HepG2 (cell line): Measurements from ENCODE around the gene PTCD1. TPM values are rescaled to one million over a fixed set of nuclear protein-coding genes. Genes with fewer than 3 reads are reported as not detected.
A peak's percentile ranks its signal among the peaks of the same experiment; 100 is the strongest.

Experiments
- CBX2 ChIP-seq, 2 experiments: fragments of 200-600 bp in 1 of 2; sonication (generic); formaldehyde crosslinking in 1 of 2; IDR thresholded peaks; 2 replicates each; pipeline versions ENCODE4 v1.7.0 to v1.8.1; 2018 to 2022; ENCODE audit warnings: low read depth in 2 of 2, low read length in 1 of 2, mild to moderate bottlenecking in 1 of 2, missing genetic modification reagents in 1 of 2
- ETV6 ChIP-seq: sonication (generic); formaldehyde crosslinking; conservative IDR thresholded peaks from 2 replicates; pipeline ENCODE4 v1.4.0; 2020; ENCODE audit warnings: missing genetic modification reagents
- EZH2 ChIP-seq: conservative IDR thresholded peaks from 2 replicates; pipeline ENCODE4 v1.6.1; 2012; ENCODE audit warnings: mild to moderate bottlenecking, low read depth, low read length, moderate library complexity
- GTF2F1 ChIP-seq: fragments of 150-350 bp; IDR thresholded peaks from 2 replicates; pipeline ENCODE4 v1.6.1; 2014; ENCODE audit warnings: low read length
- ISX ChIP-seq: sonication (generic); formaldehyde crosslinking; conservative IDR thresholded peaks from 2 replicates; pipeline ENCODE4 v1.5.0; 2020; ENCODE audit warnings: missing genetic modification reagents
- ONECUT2 ChIP-seq: sonication (generic); formaldehyde crosslinking; IDR thresholded peaks from 2 replicates; pipeline ENCODE4 v1.4.0; 2020; ENCODE audit warnings: missing genetic modification reagents
- PCBP1 ChIP-seq: fragments of 200-400 bp; formaldehyde crosslinking; IDR thresholded peaks from 2 replicates; pipeline ENCODE4 v1.6.1; 2017; ENCODE audit warnings: mild to moderate bottlenecking, low read depth, low read length, borderline replicate concordance
- RBAK ChIP-seq: sonication (generic); formaldehyde crosslinking; IDR thresholded peaks from 2 replicates; pipeline ENCODE4 v1.5.1; 2020; ENCODE audit warnings: mild to moderate bottlenecking, missing genetic modification reagents
- RELA ChIP-seq: sonication (generic); formaldehyde crosslinking; IDR thresholded peaks from 2 replicates; pipeline ENCODE4 v1.4.0; 2020; ENCODE audit warnings: missing genetic modification reagents
- RNF2 ChIP-seq: fragments of 450-650 bp; conservative IDR thresholded peaks from 2 replicates; pipeline ENCODE4 v1.6.1; 2016; ENCODE audit warnings: low read depth
- SMAD3 ChIP-seq: sonication (generic); formaldehyde crosslinking; IDR thresholded peaks from 2 replicates; pipeline ENCODE4 v1.4.0; 2020; ENCODE audit warnings: missing genetic modification reagents
- SUZ12 ChIP-seq: fragments of 150-350 bp; IDR thresholded peaks from 2 replicates; pipeline ENCODE4 v1.6.1; 2014; ENCODE audit warnings: low read depth, low read length
- TBX3 ChIP-seq: fragments of 450-650 bp; IDR thresholded peaks from 2 replicates; pipeline ENCODE4 v1.6.1; 2017; ENCODE audit warnings: antibody characterized with exemption, mild to moderate bottlenecking, inconsistent platforms, borderline replicate concordance
- TGIF2 ChIP-seq: IDR thresholded peaks from 2 replicates; pipeline ENCODE4 v1.6.1; 2016; ENCODE audit warnings: control low read depth, missing compliant biosample characterization
- ZBTB21 ChIP-seq: sonication (generic); formaldehyde crosslinking; IDR thresholded peaks from 2 replicates; pipeline ENCODE4 v1.4.0; 2020; ENCODE audit warnings: missing genetic modification reagents
- ZBTB34 ChIP-seq: sonication (generic); formaldehyde crosslinking; IDR thresholded peaks from 2 replicates; pipeline ENCODE4 v1.8.0; 2022; ENCODE audit warnings: mild to moderate bottlenecking, missing genetic modification reagents
- ZBTB39 ChIP-seq: sonication (generic); formaldehyde crosslinking; IDR thresholded peaks from 2 replicates; pipeline ENCODE4 v1.5.0; 2020; ENCODE audit warnings: missing genetic modification reagents
- ZIK1 ChIP-seq: sonication (generic); formaldehyde crosslinking; IDR thresholded peaks from 2 replicates; pipeline ENCODE4 v1.5.0; 2020; ENCODE audit warnings: mild to moderate bottlenecking, low read depth, missing genetic modification reagents, borderline replicate concordance
- ZMYM4 ChIP-seq: sonication (generic); formaldehyde crosslinking; IDR thresholded peaks from 2 replicates; pipeline ENCODE4 v1.8.1; 2023; ENCODE audit warnings: mild to moderate bottlenecking, missing genetic modification reagents
- ZNF354B ChIP-seq: sonication (generic); formaldehyde crosslinking; IDR thresholded peaks from 2 replicates; pipeline ENCODE4 v1.8.0; 2022; ENCODE audit warnings: mild to moderate bottlenecking, missing genetic modification reagents
- ZNF619 ChIP-seq: sonication (generic); formaldehyde crosslinking; IDR thresholded peaks from 2 replicates; pipeline ENCODE4 v1.4.0; 2020; ENCODE audit warnings: mild to moderate bottlenecking, missing genetic modification reagents
- ZNF691 ChIP-seq: sonication (generic); formaldehyde crosslinking; IDR thresholded peaks from 2 replicates; pipeline ENCODE4 v1.4.0; 2020; ENCODE audit warnings: missing genetic modification reagents, low read depth, mild to moderate bottlenecking, borderline replicate concordance
- polyA plus RNA-seq, 8 experiments: library from polyadenylated mRNA; depleted of rRNA in 3 of 8; stranded (reverse) in 7 of 8; unstranded in 1 of 8; fragments of >200 nt; fragmentation: Illumina TruSeq in 4 of 8; extraction: Trizol in 4 of 8; gene quantifications; 2 replicates each; pipeline versions ENCODE4 v1.2.1 to v1.2.3, GENCODE V29; 2011 to 2016; ENCODE audit warnings: low read depth in 4 of 8, missing spikeins in 1 of 8, mixed read lengths in 1 of 8; ENCODE audit not compliant: insufficient read depth in 1 of 8
- total RNA-seq, 5 experiments: library from RNA; depleted of rRNA; stranded (reverse); fragments of >200 nt; fragmentation: Illumina TruSeq; extraction: Trizol; gene quantifications; 2 replicates each; pipeline ENCODE4 v1.2.3, GENCODE V29; 2016; ENCODE audit warnings: low read depth in 1 of 5

The PTCD1 gene
- total and polyA plus RNA-seq, 2 of the 13 experiments (the other 11 are each of a cell fraction or from before 2014, with no cell fraction given) = 3.0 to 8.4 TPM

- TF ChIP-seq ZNF354B (CRISPR knock-in tag) = 0 out of 2 replicates have a peak, but pooled peaks have one; percentile 30
- TF ChIP-seq ZIK1 = no peak
- peak; percentile 67; the same call in 1 of the 2 replicates for TF ChIP-seq SMAD3 (CRISPR knock-in tag)
- no peak for TF ChIP-seq RNF2
- TF ChIP-seq RELA (CRISPR knock-in tag) = no peak
- no peak for TF ChIP-seq RBAK (CRISPR knock-in tag)
- TF ChIP-seq EZH2 = no peak
- TF ChIP-seq ZMYM4 (CRISPR knock-in tag) = peak; percentile 37
- TF ChIP-seq ZBTB34 (CRISPR knock-in tag) = no peak
- no peak for TF ChIP-seq PCBP1
- TF ChIP-seq ZNF691 (CRISPR knock-in tag) = no peak
- no peak for TF ChIP-seq ETV6
- TF ChIP-seq CBX2 (IDR thresholded peaks at IDR 0.05; ENCODE audit: low read depth, low read length) = no peak
- TF ChIP-seq CBX2 (CRISPR knock-in tag; IDR thresholded peaks at IDR 0.05; ENCODE audit: low read depth) = no peak
- peak; percentile 46; the same call in 1 of the 2 replicates for TF ChIP-seq ZBTB21 (CRISPR knock-in tag)
- TF ChIP-seq ONECUT2 (CRISPR knock-in tag) = no peak
- no peak for TF ChIP-seq GTF2F1
- TF ChIP-seq ZBTB39 (CRISPR knock-in tag) = no peak
- TF ChIP-seq TGIF2 = peak; percentile 58; the same call in 1 of the 2 replicates
- no peak for TF ChIP-seq TBX3
- TF ChIP-seq ISX = no peak
- TF ChIP-seq ZNF619 (CRISPR knock-in tag) = peak; percentile 92; the same call in 1 of the 2 replicates
- no peak for TF ChIP-seq SUZ12
Measured at GRCh38 chr7:99372275-99373090, 66.1 kb downstream of the PTCD1 start (continued).
